Activated naive CD8-positive, alpha-beta T cell treated with anti-CD3 and anti-CD28 coated beads, Interleukin-2, amount 10 ng/mL, durations not matched to agents 7 days and 5 days (primary cell): ENCODE results near the gene CCDC81. TPM values are rescaled to one million over a fixed set of nuclear protein-coding genes. Genes with fewer than 3 reads are reported as not detected.
A peak's percentile ranks its signal among the peaks of the same experiment; 100 is the strongest.
"Not testable (repeated sequence)": the region's sequence is repeated elsewhere in the genome, so short reads cannot be mapped to it uniquely, and the experiment has no call there.

Source experiments
- ATAC-seq: fragments of 150-1000 bp; cut with Tn5 transposase; one replicate; pipeline ENCODE4 v1.10.0; 2021; ENCODE audit warnings: low read depth, moderate library complexity
- POLR2A ChIA-PET: fragments of 350-600 bp; sonication (Branson Sonifier 250); formaldehyde crosslinking; loops from one replicate; lab custom pipeline; 2021; ENCODE audit warnings: antibody characterized with exemption; lab: Charles Lee
- DNase-seq: peaks from one replicate; pipeline ENCODE4 v3.0.0; 2021
- H3K27ac Mint-ChIP-seq: one replicate; pipeline ENCODE4 v1.8.0; 2022; ENCODE audit warnings: mild to moderate bottlenecking, mixed read lengths
- H3K27me3 Mint-ChIP-seq: one replicate; pipeline ENCODE4 v1.8.0; 2022; ENCODE audit warnings: mild to moderate bottlenecking, moderate library complexity, mixed read lengths
- H3K36me3 Mint-ChIP-seq: one replicate; pipeline ENCODE4 v1.8.0; 2021; ENCODE audit warnings: mild to moderate bottlenecking, mixed read lengths
- H3K4me1 Mint-ChIP-seq: one replicate; pipeline ENCODE4 v1.8.0; 2021; ENCODE audit warnings: mixed read lengths
- H3K4me3 Mint-ChIP-seq: one replicate; pipeline ENCODE4 v1.8.0; 2022; ENCODE audit warnings: mild to moderate bottlenecking, moderate library complexity, mixed read lengths
- H3K9me3 Mint-ChIP-seq: one replicate; pipeline ENCODE4 v1.8.0; 2021; ENCODE audit warnings: mixed read lengths
- total RNA-seq, 2 experiments: library from RNA; stranded (reverse); gene quantifications; one replicate each; pipeline ENCODE4 v1.2.3, GENCODE V29; 2021

Gene CCDC81
- total RNA-seq, 2 experiments from 2014 or later: 0.39 to 0.43 TPM

DNA sequence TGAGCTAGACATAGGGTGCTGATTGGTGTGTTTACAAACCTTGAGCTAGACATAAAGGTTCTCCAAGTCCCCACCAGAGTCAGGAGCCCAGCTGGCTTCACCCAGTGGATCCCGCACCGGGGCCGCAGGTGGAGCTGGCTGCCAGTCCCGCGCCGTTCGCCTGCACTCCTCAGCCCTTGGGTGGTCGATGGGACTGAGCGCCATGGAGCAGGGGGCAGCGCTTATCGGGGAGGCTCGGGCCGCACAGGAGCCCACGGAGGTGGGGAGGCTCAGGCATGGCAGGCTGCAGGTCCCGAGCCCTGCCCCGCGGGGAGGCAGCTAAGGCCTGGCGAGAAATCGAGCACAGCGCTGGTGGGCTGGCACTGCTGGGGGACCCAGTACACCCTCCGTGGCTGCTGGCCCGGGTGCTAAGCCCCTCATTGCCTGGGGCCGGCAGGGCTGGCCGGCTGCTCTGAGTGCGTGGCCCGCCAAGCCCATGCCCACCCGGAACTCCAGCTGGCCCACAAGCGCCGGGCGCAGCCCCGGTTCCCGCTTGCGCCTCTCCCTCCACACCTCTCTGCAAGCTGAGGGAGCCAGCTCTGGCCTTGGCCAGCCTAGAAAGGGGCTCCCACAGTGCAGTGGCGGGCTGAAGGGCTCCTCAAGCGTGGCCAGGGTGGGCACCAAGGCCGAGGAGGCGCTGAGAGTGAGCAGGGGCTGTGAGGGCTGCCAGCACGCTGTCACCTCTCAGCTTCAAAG is 58.8 kb downstream of the CCDC81 start:
- H3K9me3 Mint-ChIP-seq, H3K4me3 Mint-ChIP-seq, ATAC-seq, DNase-seq, H3K4me1 Mint-ChIP-seq, H3K36me3 Mint-ChIP-seq, H3K27me3 Mint-ChIP-seq, H3K27ac Mint-ChIP-seq: not testable (repeated sequence)
- POLR2A ChIA-PET: interaction anchor here (0.6 kb wide), 1 partner anchor 142 kb away, joined by 3 read pairs; no protein-coding TSS in a partner anchor

DNA sequence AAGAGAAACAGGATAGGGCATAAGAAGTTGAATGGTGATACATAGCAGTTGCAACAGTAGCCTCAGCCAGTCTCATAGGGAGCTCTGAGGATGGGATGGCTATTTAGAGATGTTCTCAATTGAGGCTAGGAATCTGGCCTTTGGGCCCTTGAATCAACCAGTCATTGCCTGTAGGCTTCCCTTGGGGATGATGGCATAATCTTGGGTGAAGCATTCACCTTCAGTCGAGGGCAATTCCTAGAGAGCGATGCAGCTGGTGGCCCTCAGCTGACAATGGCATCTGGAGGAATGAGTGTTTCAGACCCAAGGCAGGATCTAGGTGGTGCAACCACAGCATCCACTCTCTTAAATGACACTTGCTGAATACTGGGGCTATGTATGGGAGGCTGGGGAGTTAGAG is 61.0 kb downstream of the CCDC81 start:
- POLR2A ChIA-PET: no interaction called here
- peaks cover 3% of the 10 kb centered on the region for H3K9me3 Mint-ChIP-seq
- H3K36me3 Mint-ChIP-seq: peaks cover 8% of the 10 kb centered on the region
- H3K27ac Mint-ChIP-seq: no peak overlapping the region
- H3K4me1 Mint-ChIP-seq: peaks cover 4% of the 10 kb centered on the region
- DNase-seq (no peak), ATAC-seq (no peak)
- H3K27me3 Mint-ChIP-seq: peaks cover 9% of the 10 kb centered on the region
- H3K4me3 Mint-ChIP-seq: no peak overlapping the region

DNA sequence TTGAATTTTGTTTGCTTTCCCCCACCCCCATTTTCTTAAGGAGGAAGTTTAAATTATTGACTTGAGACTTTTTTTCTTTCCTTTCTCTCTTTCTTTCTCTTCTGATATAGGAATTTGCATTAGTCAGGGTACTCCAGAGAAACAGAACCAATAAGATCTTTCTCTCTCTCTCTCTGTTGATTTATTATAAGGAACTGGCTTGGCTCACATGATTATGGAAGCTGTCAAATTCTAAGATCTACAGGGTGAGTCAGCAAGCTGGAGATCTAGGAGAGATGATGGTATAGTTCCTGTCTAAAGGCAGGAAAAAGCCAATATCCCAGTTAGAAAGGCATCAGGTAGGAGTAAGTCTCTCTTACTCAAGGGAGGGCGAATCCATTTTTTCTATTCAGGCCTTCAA is 64.0 kb downstream of the CCDC81 start:
- POLR2A ChIA-PET: no interaction called here
- ATAC-seq: no peak
- no peak for DNase-seq
- Mint-ChIP-seq H3K4me3 (no peak overlapping the region), H3K9me3 (peaks cover 1% of the 10 kb centered on the region), H3K36me3 (peaks cover 9% of the 10 kb centered on the region), H3K4me1 (peaks cover 6% of the 10 kb centered on the region), H3K27ac (no peak overlapping the region), H3K27me3 (peaks cover 9% of the 10 kb centered on the region)

DNA sequence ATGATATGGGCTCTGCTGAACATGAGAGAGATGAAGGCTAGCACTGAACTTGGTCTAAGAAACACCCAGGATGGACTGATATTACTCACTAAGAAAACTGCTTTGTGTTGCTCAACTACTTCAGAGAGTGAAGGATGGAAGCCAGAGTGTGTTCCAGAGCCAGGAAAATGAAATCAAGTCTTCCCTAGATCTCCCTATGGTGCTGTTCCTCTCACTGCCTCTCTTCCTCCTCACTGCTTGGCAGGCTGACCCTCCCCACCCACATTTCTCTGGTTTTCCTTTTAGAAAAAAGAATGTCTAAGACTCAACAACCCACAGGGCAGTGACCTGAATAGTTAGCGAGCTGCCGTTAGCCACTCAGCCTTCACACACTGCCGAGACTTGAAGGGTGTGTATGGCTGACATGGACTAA is 65.6 kb downstream of the CCDC81 start:
- H3K9me3 Mint-ChIP-seq: no peaks in the 10 kb centered on the region
- no peak overlapping the region for H3K27ac Mint-ChIP-seq
- ATAC-seq (no peak), DNase-seq (no peak)
- H3K36me3 Mint-ChIP-seq: peaks cover 8% of the 10 kb centered on the region
- no peak overlapping the region for H3K4me3 Mint-ChIP-seq
- POLR2A ChIA-PET: no interaction called here
- peaks cover 9% of the 10 kb centered on the region for H3K27me3 Mint-ChIP-seq
- H3K4me1 Mint-ChIP-seq: peaks cover 15% of the 10 kb centered on the region

DNA sequence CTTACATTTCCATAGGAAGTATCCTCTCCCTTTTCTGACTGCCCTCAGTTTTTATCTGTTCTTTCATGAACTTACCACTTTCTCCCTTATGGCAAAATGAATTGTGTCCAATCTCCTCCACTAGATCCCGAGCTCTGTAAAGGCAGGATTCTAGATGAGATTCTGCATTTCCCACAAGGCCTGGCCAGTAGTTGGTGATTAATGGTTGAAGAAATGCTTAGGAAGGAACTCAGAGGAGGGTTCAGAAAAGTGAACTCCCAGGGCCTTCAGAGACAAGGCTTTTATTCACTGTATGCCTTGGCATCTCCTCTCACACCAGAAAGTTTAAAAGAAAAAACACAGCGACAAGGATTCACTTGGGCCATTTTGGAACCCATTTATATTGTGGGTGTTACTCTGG is 66.2 kb downstream of the CCDC81 start:
- H3K4me1 Mint-ChIP-seq: peaks cover 18% of the 10 kb centered on the region
- POLR2A ChIA-PET: no interaction called here
- no peak overlapping the region for H3K4me3 Mint-ChIP-seq
- no peak for DNase-seq
- H3K27me3 Mint-ChIP-seq: peaks cover 8% of the 10 kb centered on the region
- no peaks in the 10 kb centered on the region for H3K9me3 Mint-ChIP-seq
- no peak for ATAC-seq
- peaks cover 8% of the 10 kb centered on the region for H3K36me3 Mint-ChIP-seq
- H3K27ac Mint-ChIP-seq: no peak overlapping the region

DNA sequence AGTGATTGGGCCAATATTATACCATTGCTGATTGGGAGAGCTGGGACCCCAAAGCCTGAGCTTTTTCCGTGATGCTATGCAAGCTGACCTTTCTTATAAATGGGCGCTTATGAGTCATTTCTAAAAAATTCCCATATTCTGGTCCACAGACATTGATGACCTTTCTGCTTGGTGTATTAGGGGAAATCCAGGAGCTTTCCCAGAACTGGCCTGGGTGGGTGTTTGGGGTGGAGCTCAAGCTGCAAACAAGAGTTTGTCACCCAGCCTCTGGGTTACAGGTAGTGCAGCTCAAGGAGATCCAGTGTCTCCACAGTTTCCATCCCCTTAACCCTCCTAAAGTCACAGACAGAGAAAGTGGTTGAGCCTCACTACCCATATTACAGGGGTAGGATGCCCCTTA is 67.7 kb downstream of the CCDC81 start:
- Mint-ChIP-seq H3K27ac (peak overlapping the region; percentile 40), H3K36me3 (peaks cover 10% of the 10 kb centered on the region), H3K4me3 (no peak overlapping the region)

DNA sequence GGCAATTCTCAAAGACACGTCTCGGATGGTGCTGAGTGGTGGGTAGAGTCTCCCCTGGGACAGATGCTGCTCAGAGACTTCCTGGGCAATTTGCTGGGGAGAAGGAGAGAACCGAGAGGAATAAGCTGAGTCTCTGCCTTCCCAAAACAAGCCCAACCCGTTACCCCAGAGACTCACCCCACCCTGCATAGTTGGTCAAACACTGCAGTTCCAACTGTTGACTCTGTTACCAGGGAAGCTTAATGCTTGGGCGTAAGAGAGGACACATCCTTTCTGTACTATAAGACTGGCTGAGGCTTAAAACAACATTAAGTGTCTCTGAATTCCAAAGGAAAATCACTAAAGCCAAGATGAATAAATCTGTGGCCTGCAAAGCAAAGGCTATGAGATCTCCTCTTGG is 68.1 kb downstream of the CCDC81 start:
- Mint-ChIP-seq H3K27ac (no peak overlapping the region), H3K9me3 (no peaks in the 10 kb centered on the region), H3K4me1 (peaks cover 31% of the 10 kb centered on the region), H3K4me3 (no peak overlapping the region), H3K36me3 (peaks cover 10% of the 10 kb centered on the region), H3K27me3 (peaks cover 6% of the 10 kb centered on the region)
- POLR2A ChIA-PET: interaction anchor here (1.2 kb wide), 1 partner anchor 140 kb away, joined by 3 read pairs; the partner anchor contains the start of gene HIKESHI
- DNase-seq: no peak
- no peak for ATAC-seq

More for the DNA sequence above, 67.7 kb downstream of the CCDC81 start:
- POLR2A ChIA-PET: interaction anchor here (1.2 kb wide), 1 partner anchor 140 kb away, joined by 3 read pairs; the partner anchor contains the start of gene HIKESHI
- H3K9me3 Mint-ChIP-seq: no peaks in the 10 kb centered on the region
- peaks cover 31% of the 10 kb centered on the region for H3K4me1 Mint-ChIP-seq
- DNase-seq (no peak), ATAC-seq (no peak)
- peaks cover 6% of the 10 kb centered on the region for H3K27me3 Mint-ChIP-seq

DNA sequence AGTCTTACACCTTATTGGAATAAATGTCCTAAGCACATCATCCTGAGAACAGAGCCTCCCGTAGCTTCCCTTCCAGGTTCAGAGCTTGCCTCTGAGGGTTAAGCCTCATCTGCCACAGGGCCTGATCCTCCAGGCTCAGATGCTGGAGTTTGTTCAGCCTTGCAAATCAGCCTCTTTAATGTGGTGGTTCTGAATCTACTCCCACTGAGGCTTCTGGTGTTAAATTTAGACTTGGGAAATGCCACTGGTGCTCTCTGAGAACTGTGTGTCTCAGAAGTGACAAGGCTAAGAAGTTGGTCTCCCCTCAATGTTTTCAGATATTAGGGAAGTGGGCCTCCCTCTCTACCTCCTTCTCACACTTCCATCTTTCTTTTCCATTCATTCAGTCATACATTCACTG is 68.7 kb downstream of the CCDC81 start:
- Mint-ChIP-seq H3K27ac (no peak overlapping the region), H3K4me3 (no peak overlapping the region), H3K27me3 (peaks cover 3% of the 10 kb centered on the region), H3K4me1 (peaks cover 31% of the 10 kb centered on the region), H3K9me3 (no peaks in the 10 kb centered on the region), H3K36me3 (peaks cover 7% of the 10 kb centered on the region)
- ATAC-seq: no peak
- DNase-seq: no peak
- POLR2A ChIA-PET: interaction anchor here (1.2 kb wide), 1 partner anchor 141 kb away, joined by 3 read pairs; the partner anchor contains the start of gene HIKESHI

DNA sequence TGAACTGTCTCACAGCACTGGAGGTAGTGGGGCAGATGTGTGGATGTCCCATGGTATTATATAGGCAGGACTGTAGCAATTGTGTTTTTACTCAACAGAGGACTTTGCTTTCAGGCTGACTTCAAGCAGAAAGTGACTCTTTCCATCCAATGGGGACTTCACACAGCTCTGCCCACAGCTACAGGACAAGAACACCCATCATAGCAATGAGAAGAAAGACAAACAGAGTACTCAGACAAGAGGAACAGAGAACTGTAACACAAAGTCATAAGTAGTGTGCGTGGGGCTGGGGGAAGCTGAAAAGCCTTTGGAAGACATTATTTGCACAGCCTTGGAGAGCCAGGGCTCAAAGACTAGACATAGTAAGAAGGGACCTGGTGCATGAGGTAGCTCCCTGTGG is 70.3 kb downstream of the CCDC81 start:
- Mint-ChIP-seq H3K9me3 (no peaks in the 10 kb centered on the region), H3K4me1 (peaks cover 31% of the 10 kb centered on the region), H3K27ac (peak overlapping the region; percentile 68), H3K36me3 (peaks cover 7% of the 10 kb centered on the region), H3K27me3 (peaks cover 3% of the 10 kb centered on the region), H3K4me3 (no peak overlapping the region)
- DNase-seq: no peak
- ATAC-seq: no peak
- POLR2A ChIA-PET: no interaction called here

DNA sequence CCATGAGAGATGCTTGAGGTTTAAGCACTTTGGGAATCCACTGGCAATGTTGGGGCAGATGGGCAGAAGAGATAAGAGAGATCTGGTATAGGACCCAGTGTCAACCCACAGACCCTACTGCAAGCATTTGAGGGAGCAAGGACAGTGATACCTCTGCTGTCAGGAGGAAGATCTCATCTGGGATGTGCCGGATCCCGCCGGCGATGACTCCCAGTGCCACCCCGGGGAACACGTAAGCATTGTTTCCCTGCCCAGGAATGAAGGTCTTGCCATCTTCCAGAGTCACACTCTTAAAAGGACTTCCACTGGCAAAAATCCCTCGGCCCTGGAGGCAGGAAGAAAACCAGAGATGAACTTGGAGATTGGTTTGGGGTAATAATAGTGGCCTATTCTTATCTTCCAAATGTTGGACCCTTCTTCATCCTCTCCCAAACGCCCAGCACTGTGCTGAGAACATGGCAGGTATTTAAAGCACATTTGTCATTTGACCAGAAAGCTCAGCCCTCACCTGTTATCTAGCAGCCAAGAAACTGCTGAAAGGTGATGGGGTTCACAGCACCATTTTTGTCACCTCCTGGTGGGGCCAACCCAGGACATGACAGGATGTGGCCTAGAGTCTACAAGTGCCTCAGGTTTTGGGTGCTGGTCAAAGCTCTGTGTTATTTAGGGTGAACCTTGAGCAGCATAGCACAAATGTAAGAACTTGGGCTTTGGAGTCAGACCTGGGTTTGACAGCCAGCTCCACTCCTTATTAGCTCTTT is 71.7 kb downstream of the CCDC81 start:
- Mint-ChIP-seq H3K4me1 (peaks cover 28% of the 10 kb centered on the region), H3K27ac (peak overlapping the region; percentile 50), H3K27me3 (no peaks in the 10 kb centered on the region), H3K36me3 (peaks cover 4% of the 10 kb centered on the region), H3K9me3 (no peaks in the 10 kb centered on the region), H3K4me3 (peak overlapping the region; percentile 52)
- DNase-seq (peak; percentile 39), ATAC-seq (peak; percentile 44)
- POLR2A ChIA-PET: interaction anchor here (0.6 to 0.7 kb wide), 2 partner anchors 27 to 228 kb away, joined by 3 read pairs; no protein-coding TSS in a partner anchor

DNA sequence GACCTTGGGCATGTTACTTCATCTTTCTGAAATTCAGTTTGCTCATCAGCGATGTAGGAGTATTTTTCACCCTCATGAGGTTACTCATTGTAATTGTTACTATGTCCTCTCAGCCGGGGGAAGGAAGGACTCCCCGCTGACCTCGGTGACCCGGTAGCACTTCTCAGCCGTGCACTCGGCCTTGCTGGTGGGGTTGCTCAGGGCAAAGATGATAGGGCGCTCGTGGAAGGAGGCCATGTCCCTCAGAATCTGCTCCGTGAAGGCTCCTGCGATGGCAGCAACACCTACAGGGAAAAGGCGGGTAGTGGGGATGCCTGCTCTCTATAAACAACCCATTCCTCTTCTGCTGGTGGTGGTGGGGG is 72.2 kb downstream of the CCDC81 start:
- POLR2A ChIA-PET: interaction anchor here (0.7 kb wide), 1 partner anchor 27 kb away, joined by 3 read pairs; no protein-coding TSS in a partner anchor
- H3K27ac Mint-ChIP-seq: no peak overlapping the region

DNA sequence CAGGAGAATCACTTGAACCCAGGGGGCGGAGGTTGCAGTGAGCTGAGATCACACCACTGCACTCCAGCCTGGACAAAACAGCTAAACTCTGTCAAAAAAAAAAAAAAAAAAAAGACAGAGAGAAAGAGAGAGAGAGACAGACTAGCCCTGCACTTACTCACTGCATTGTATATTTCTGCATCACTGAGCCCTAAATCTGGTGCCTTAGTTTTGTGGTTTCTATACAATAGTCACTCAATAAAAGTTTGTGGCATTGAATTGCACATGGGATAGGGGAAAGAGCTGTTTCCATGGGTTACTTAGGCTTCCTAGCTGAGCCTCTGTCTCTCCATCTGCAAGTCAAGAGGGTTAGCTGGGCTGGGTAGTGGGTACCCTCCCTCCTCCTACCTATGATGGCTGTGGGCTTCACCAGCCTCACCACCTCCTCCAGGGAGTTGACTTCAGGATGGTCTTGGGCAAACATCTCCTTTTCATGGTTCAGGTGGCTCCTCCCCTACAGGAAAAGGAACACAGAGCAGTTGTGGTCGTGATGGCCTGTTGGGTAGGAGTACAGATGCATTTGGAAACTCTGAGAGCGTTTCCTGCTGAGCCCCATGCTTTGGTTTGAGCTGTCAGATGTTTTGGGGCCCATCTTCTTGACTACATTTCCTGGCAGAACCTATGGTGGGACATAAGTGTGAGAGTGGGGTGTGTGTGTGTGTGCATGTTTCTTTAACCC is 73.2 kb downstream of the CCDC81 start:
- POLR2A ChIA-PET: interaction anchor here (0.8 to 1.1 kb wide), 5 partner anchors 145 to 783 kb away, joined by 3 to 5 read pairs (median 3); partner anchors contain the start of genes CCDC83, CREBZF and HIKESHI
- Mint-ChIP-seq H3K9me3 (no peaks in the 10 kb centered on the region), H3K36me3 (peaks cover 4% of the 10 kb centered on the region), H3K4me1 (peaks cover 28% of the 10 kb centered on the region), H3K27ac (no peak overlapping the region), H3K27me3 (no peaks in the 10 kb centered on the region), H3K4me3 (peak overlapping the region; percentile 49)
- peak; percentile 52 for DNase-seq
- peak; percentile 91 for ATAC-seq

More for the DNA sequence above, 72.2 kb downstream of the CCDC81 start:
- Mint-ChIP-seq H3K9me3 (no peaks in the 10 kb centered on the region), H3K36me3 (peaks cover 4% of the 10 kb centered on the region), H3K4me1 (peaks cover 28% of the 10 kb centered on the region), H3K4me3 (peak overlapping the region; percentile 52), H3K27me3 (no peaks in the 10 kb centered on the region)
- ATAC-seq: no peak
- no peak for DNase-seq
